K562 (cell line): ENCODE measurements around the gene ABCC1. TPM values are rescaled to one million over a fixed set of nuclear protein-coding genes. Genes with fewer than 3 reads are reported as not detected.
A peak's percentile ranks its signal among the peaks of the same experiment; 100 is the strongest.

ENCODE experiments used
- ETV1 ChIP-seq: fragments of 450-650 bp; conservative IDR thresholded peaks from 2 replicates; pipeline ENCODE4 v1.6.1; 2016; ENCODE audit warnings: missing genetic modification characterization, control low read depth, low read depth, missing compliant biosample characterization
- GABPB1 ChIP-seq: sonication (generic); formaldehyde crosslinking; IDR thresholded peaks from 2 replicates; pipeline ENCODE4 v1.8.0; 2022; ENCODE audit warnings: mild to moderate bottlenecking, missing genetic modification reagents
- HDGF ChIP-seq: fragments of 450-650 bp; IDR thresholded peaks from 2 replicates; pipeline ENCODE4 v1.6.1; 2016
- HMGXB4 ChIP-seq: sonication (generic); formaldehyde crosslinking; IDR thresholded peaks from 2 replicates; pipeline ENCODE4 v1.8.1; 2023; ENCODE audit warnings: mild to moderate bottlenecking, missing genetic modification reagents
- LARP7 ChIP-seq: fragments of 450-650 bp; IDR thresholded peaks from 2 replicates; pipeline ENCODE4 v1.6.1; 2016
- MAFK ChIP-seq: IDR thresholded peaks from 2 replicates; pipeline ENCODE4 v1.6.1; 2011; ENCODE audit warnings: low read length, improper control_type of control experiment
- MTA2 ChIP-seq: fragments of 450-650 bp; IDR thresholded peaks from 2 replicates; pipeline ENCODE4 v1.6.1; 2016; ENCODE audit warnings: low read depth
- NKRF ChIP-seq: fragments of 450-650 bp; IDR thresholded peaks from 2 replicates; pipeline ENCODE4 v1.6.1; 2016; ENCODE audit warnings: borderline replicate concordance
- POLR2G ChIP-seq: fragments of 200-400 bp; formaldehyde crosslinking; IDR thresholded peaks from 2 replicates; pipeline ENCODE4 v1.6.1; 2017; ENCODE audit warnings: low read depth, mild to moderate bottlenecking, antibody characterized with exemption, low read length, moderate library complexity
- SPI1 ChIP-seq: IDR thresholded peaks from 2 replicates; pipeline ENCODE4 v1.6.1; 2011; ENCODE audit warnings: low read depth, low read length, control low read depth, borderline replicate concordance
- TEAD4 ChIP-seq, 2 experiments: sonication (generic) in 1 of 2; formaldehyde crosslinking in 1 of 2; IDR thresholded peaks; 2 replicates each; pipeline versions ENCODE4 v1.6.1 to v1.8.0; 2012 to 2022; ENCODE audit warnings: borderline replicate concordance in 1 of 2, inconsistent platforms in 1 of 2, low read length in 1 of 2, mild to moderate bottlenecking in 1 of 2, missing genetic modification reagents in 1 of 2
- TRIM25 ChIP-seq: fragments of 450-650 bp; IDR thresholded peaks from 2 replicates; pipeline ENCODE4 v1.7.0; 2016; ENCODE audit warnings: borderline replicate concordance
- ZBTB11 ChIP-seq, 3 experiments: fragments of 200-800 bp in 1 of 3; fragments of 250-450 bp in 1 of 3; fragments of 450-650 bp in 1 of 3; sonication (Bioruptor Pico) in 1 of 3; sonication (Bioruptor generic) in 1 of 3; formaldehyde crosslinking in 1 of 3; IDR thresholded peaks; 2 replicates each; pipeline versions ENCODE4 v1.6.1 to v1.8.0; 2016 to 2022; ENCODE audit warnings: mild to moderate bottlenecking in 2 of 3, missing genetic modification characterization in 2 of 3, missing compliant biosample characterization in 1 of 3, moderate library complexity in 1 of 3
- ZBTB2 ChIP-seq: fragments of 450-650 bp; IDR thresholded peaks from 2 replicates; pipeline ENCODE4 v1.6.1; 2016; ENCODE audit warnings: antibody characterized with exemption
- ZFP36 ChIP-seq: fragments of 150-350 bp; IDR thresholded peaks from 2 replicates; pipeline ENCODE4 v1.6.1; 2018; ENCODE audit warnings: low read length, low read depth; ENCODE audit not compliant: partially characterized antibody
- polyA plus RNA-seq, 8 experiments: library from polyadenylated mRNA; depleted of rRNA in 4 of 8; stranded (reverse) in 5 of 8; unstranded in 3 of 8; fragments of >200 nt; fragmentation: Nextera tagmentation in 2 of 8; fragmentation: Illumina TruSeq in 1 of 8; extraction: Ambion mirVana in 2 of 8; extraction: Trizol in 1 of 8; gene quantifications; 2 replicates each; pipeline versions ENCODE4 v1.2.1 to v1.2.3, GENCODE V29; 2011 to 2014; ENCODE audit warnings: inconsistent platforms in 1 of 8, missing spikeins in 1 of 8
- total RNA-seq, 7 experiments: library from RNA; depleted of rRNA in 6 of 7; stranded (reverse); fragments of >200 nt in 6 of 7; fragmentation: Illumina TruSeq in 2 of 7; extraction: Trizol in 2 of 7; gene quantifications; 2 replicates each; pipeline versions ENCODE4 v1.2.1 to v1.2.3, GENCODE V29; 2011 to 2021; ENCODE audit warnings: low replicate concordance in 1 of 7

ABCC1 gene
- total and polyA plus RNA-seq, 9 of the 15 experiments (the other 6 are each of a cell fraction or from before 2014, with no cell fraction given) = 3.9 to 41.6 (median 10.0) TPM

- TF ChIP-seq TEAD4 (IDR thresholded peaks at IDR 0.05; ENCODE audit: low read length) (peak; percentile 27; the same call in 1 of the 2 replicates), TEAD4 (CRISPR knock-in tag; IDR thresholded peaks at IDR 0.05; ENCODE audit: borderline replicate concordance) (no peak), LARP7 (0 out of 2 replicates have a peak, but pooled peaks have one; percentile 70), POLR2G (no peak), GABPB1 (CRISPR knock-in tag) (peak; percentile 38; the same call in 1 of the 2 replicates), ETV1 (tag) (0 out of 2 replicates have a peak, but pooled peaks have one; percentile 20), HDGF (no peak), NKRF (0 out of 2 replicates have a peak, but pooled peaks have one; percentile 30), TRIM25 (0 out of 2 replicates have a peak, but pooled peaks have one; percentile 39), SPI1 (peak; percentile 53), ZBTB11 (CRISPR knock-in tag; IDR thresholded peaks at IDR 0.05) (0 out of 6 replicates have a peak, but pooled peaks of 1 of the 3 experiments have one; percentile 51), ZBTB2 (0 out of 2 replicates have a peak, but pooled peaks have one; percentile 26), MTA2 (0 out of 2 replicates have a peak, but pooled peaks have one; percentile 30), HMGXB4 (CRISPR knock-in tag) (no peak), ZFP36 (peak; percentile 18), MAFK (no peak)
These were observed 6.3 kb upstream of the ABCC1 start (continued) for GRCh38 chr16:15942931-15943690.
